GM06990 (cell line): ENCODE results near the gene PPM1J.

Experiments used
- DNase-seq: peaks from one replicate; pipeline ENCODE4 v3.0.0-alpha.2; 2011; ENCODE audit not compliant: insufficient read length; ENCODE audit errors: extremely low read depth
- H3K27me3 ChIP-seq: replicated peaks from 2 replicates; pipeline ENCODE4 v1.6.0; 2011; ENCODE audit warnings: low read length; ENCODE audit not compliant: control insufficient read depth, insufficient read depth
- H3K36me3 ChIP-seq: 2 replicates; pipeline ENCODE4 v1.5.1; 2011; ENCODE audit warnings: low read length; ENCODE audit not compliant: control insufficient read depth, insufficient read depth
- H3K4me3 ChIP-seq: replicated peaks from 2 replicates; pipeline ENCODE4 v1.5.1; 2011; ENCODE audit warnings: low read depth, mild to moderate bottlenecking, control low read depth, low read length
- TF ChIP-seq, protein P1 (sequence below): IDR thresholded peaks from 2 replicates; pipeline ENCODE4 v1.5.1; 2011; ENCODE audit warnings: low read length, control low read depth, mild to moderate bottlenecking, inconsistent platforms; ENCODE audit not compliant: insufficient read depth, poor library complexity, severe bottlenecking

Gene PPM1J, protein sequence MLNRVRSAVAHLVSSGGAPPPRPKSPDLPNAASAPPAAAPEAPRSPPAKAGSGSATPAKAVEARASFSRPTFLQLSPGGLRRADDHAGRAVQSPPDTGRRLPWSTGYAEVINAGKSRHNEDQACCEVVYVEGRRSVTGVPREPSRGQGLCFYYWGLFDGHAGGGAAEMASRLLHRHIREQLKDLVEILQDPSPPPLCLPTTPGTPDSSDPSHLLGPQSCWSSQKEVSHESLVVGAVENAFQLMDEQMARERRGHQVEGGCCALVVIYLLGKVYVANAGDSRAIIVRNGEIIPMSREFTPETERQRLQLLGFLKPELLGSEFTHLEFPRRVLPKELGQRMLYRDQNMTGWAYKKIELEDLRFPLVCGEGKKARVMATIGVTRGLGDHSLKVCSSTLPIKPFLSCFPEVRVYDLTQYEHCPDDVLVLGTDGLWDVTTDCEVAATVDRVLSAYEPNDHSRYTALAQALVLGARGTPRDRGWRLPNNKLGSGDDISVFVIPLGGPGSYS

DNA sequence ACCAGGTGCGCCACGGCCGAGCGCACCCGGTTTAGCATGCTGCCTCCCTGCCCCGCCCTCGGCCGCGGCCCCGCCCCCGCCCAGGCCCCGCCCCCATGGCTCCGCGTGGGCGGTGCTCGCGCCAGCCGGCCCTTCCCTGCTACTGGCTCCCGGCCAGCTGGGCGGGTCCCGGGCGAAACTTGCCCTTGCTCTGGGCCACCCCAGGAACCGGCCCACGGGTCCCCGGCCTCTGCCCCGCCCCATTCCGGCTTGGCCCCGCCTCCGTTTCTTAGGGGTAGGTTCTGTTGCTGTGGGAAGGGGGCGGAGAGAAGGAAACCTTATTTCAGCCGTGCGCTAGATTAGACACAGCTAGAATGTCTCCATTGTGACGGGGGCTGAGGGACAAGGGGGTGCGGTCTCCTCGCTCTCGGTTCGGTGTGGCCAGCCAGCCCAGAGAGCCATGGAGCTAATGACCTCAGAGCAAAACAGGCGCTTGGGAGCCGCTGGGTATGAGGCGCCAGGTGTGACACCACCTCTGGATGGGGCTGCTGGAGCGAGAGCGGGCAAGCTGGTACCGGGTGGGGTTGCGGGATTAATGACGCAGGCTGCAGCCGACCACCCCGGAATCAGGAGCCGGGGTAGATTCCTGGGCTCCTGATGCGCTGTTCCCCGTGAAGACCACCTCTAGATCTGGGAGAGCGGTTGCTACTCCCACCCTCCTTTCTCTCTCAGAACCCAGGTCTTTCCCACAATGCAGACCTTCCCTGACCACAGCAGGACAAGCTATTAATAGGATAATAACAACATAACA is at the start of gene PPM1J:
Gene PPM1J, minus strand, starts transcription at position 69 of the 790 bp plus-strand sequence. Its CDS starts 31 bp downstream, at position 38.
- Histone ChIP-seq H3K36me3 (no peaks in the 10 kb centered on the region), H3K27me3 (peaks cover 2% of the 10 kb centered on the region; the same call in 1 of the 2 replicates), H3K4me3 (peak within 1 kb of the TSS; percentile 65)
- TF ChIP-seq, protein P1, sequence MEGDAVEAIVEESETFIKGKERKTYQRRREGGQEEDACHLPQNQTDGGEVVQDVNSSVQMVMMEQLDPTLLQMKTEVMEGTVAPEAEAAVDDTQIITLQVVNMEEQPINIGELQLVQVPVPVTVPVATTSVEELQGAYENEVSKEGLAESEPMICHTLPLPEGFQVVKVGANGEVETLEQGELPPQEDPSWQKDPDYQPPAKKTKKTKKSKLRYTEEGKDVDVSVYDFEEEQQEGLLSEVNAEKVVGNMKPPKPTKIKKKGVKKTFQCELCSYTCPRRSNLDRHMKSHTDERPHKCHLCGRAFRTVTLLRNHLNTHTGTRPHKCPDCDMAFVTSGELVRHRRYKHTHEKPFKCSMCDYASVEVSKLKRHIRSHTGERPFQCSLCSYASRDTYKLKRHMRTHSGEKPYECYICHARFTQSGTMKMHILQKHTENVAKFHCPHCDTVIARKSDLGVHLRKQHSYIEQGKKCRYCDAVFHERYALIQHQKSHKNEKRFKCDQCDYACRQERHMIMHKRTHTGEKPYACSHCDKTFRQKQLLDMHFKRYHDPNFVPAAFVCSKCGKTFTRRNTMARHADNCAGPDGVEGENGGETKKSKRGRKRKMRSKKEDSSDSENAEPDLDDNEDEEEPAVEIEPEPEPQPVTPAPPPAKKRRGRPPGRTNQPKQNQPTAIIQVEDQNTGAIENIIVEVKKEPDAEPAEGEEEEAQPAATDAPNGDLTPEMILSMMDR: no peak
- DNase-seq: peak; percentile 95

DNA sequence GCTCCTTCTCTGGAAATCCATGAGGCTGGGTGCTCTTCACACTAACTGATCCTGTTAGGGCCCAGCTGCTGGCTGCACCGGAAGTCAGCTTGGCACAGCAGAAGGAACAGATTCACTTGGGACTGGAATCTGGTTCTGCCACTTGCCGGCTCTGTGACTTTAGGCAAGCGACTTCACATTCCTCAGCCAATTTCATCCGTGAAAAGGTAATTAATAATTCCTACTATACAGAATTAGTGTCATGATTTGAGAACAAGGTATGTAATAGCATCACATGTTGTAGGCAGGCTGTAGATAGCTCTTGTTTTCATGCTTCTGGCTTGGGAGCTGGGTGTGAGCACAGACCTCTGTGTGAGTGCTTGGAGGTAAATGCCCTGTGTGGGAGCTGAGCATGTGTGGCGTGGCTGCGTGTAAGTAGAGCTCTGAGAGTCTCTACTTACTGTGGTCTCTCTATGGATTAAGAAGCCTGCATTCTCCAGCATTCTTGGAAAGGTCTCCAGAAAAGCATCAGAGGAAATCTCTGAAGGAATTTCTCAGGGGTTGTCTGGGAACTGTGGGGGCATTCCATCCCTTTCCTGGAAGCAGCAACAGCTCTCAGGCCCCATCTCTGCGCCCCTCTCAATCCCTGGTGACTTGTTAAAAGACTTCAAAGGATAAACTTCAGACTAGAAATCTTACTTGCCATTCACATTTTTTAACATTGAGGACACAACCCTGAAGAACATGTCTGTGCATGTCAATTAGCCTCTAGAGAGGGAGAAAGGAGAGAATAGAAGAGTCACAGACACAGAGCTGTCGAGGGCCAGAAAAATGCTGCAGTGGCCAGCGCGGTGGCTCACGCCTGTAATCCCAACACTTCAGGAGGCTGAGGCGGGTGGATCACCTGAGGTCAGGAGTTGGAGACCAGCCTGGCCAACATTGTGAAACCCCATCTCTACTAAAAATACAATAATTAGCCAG is 47.7 kb upstream of the PPM1J start:
- DNase-seq: no peak
- peaks cover 1% of the 10 kb centered on the region for H3K27me3 ChIP-seq
- TF ChIP-seq, protein P1: no peak

DNA sequence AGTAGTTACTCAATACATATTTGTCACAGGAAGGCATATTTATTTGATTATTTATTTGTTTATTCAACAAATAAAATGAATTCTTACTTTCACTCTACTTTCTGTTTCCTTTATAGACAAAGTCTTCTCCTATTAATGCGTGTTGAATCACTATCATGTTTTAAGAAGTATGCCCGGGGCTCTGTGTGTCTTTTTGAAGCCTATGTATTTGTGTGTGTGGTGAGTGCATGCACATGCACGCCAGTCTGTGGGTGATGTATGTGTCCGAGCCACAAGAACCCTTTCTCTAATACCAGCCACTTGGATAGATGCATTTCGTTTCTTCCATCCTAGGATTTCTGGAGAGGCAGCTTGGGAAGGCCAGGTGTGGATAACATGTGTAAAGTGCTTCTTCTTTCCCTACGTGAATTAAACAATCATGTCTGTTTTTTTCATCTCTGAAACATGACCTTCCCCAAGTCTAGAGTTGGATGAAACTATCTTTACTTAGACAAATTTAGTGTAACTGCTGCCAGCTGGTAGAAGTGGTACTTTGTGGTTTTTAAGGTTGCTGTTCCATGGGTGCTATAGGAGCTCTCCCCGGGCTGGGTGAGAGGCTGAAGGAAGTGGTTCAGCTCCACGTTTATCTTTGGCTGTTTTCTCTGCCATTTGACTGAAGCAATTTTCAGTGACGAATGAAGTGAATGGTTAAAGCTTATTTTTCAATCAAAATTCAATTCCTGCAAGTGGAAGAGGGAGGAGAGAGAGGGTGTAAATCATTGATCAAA is 46.8 kb upstream of the PPM1J start:
- Histone ChIP-seq H3K27me3 (peaks cover 1% of the 10 kb centered on the region), H3K4me3 (no peak overlapping the region), H3K36me3 (no peaks in the 10 kb centered on the region)
- TF ChIP-seq, protein P1: no peak
- DNase-seq: no peak

More for the DNA sequence above, 47.7 kb upstream of the PPM1J start:
- no peak overlapping the region for H3K4me3 ChIP-seq
- H3K36me3 ChIP-seq: no peaks in the 10 kb centered on the region

DNA sequence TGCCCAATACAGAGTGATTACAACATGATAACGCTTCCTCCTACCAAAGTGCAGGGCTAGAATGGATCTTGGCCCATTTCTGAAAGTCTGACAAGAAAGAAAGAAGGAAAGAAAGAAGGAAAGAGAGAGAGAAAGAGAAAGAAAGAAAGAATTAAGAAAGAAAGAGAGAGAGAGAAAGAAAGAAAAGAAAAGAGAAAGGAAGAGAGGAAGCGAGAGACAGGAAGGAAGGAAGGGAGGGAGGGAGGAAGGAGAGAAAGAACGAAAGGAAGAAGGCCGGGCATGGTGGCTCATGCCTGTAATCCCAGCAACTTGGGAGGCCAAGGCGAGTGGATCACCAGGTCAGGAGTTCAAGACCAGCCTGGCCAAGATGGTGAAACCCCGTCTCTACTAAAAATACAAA is 44.1 kb upstream of the PPM1J start:
- Histone ChIP-seq H3K27me3 (peaks cover 1% of the 10 kb centered on the region), H3K36me3 (no peaks in the 10 kb centered on the region), H3K4me3 (no peak overlapping the region)
- TF ChIP-seq, protein P1: no peak
- no peak for DNase-seq
